ENCODE results near the gene RABGEF1.
A peak's percentile ranks its signal among the peaks of the same experiment; 100 is the strongest.
"Not testable (repeated sequence)": the region's sequence is repeated elsewhere in the genome, so short reads cannot be mapped to it uniquely, and the experiment has no call there.

Gene RABGEF1

GRCh38 chr7:66817208-66817795 is 76.8 kb downstream of the RABGEF1 start:
- DNase-seq, result not testable (repeated sequence)

DNA sequence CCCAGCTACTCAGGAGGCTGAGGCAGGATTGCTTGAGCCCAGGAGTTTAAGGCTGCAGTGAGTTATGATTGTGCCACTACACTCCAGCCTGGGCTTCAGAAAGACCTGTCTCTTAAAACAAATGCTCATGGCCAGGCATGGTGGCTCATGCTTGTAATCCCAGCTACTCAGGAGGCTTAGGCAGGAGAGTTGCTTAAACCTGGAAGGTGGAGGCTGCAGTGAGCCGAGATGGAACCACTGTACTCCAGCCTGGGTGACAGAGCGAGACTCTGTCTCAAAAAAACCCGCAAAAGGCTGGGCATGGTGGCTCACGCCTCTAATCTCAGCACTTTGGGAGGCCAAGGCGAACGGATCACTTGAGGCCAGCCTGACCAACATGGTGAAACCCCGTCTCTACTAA is 77.4 kb downstream of the RABGEF1 start:
- DNase-seq, result not testable (repeated sequence)

DNA sequence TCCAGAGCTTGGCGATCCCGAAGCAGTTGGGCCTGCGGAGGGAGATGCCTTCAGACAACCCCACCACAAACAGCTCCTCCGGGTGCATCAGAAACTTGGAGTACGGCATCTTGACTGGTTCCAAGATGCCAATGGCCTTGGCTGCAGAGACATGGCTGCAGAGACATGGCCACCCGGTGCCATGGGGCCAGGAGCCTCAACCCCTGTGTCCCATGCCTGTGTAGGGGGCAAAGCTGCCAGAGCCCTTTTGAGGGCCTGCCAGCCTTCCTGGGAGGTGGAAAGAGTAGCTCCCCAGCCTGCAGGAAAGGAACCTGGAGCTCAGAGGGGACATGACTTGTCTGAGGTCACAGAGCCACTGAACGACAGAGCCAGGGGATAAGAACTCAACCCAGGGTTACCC is 83.5 kb downstream of the RABGEF1 start:
- DNase-seq, result no peak

DNA sequence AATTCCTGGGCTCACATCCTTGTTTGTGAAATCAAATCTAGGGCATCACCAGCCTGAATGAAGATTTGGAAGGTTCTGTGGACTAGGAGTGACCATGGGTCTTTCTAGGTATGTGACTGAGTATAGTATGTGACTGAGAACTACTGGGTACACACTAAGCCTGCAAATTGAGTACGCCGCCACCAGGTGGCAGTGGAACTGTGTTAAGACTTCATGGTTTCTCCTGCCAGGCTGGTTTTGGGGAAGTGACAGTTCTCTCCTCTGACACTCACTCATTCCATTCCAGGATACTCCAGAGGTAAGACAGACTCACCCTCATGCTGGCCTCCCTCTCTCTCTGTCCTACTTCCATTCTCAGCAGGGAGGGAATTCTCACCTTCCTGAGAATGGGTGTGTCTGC is 85.0 kb downstream of the RABGEF1 start:
- DNase-seq, result peak; percentile 63 to 70

- DNase-seq, result no peak
These were observed 86.1 kb downstream of the RABGEF1 start for GRCh38 chr7:66826649-66827048.

GRCh38 chr7:66830976-66831375 is 90.4 kb downstream of the RABGEF1 start:
- not testable (repeated sequence) for DNase-seq

DNA sequence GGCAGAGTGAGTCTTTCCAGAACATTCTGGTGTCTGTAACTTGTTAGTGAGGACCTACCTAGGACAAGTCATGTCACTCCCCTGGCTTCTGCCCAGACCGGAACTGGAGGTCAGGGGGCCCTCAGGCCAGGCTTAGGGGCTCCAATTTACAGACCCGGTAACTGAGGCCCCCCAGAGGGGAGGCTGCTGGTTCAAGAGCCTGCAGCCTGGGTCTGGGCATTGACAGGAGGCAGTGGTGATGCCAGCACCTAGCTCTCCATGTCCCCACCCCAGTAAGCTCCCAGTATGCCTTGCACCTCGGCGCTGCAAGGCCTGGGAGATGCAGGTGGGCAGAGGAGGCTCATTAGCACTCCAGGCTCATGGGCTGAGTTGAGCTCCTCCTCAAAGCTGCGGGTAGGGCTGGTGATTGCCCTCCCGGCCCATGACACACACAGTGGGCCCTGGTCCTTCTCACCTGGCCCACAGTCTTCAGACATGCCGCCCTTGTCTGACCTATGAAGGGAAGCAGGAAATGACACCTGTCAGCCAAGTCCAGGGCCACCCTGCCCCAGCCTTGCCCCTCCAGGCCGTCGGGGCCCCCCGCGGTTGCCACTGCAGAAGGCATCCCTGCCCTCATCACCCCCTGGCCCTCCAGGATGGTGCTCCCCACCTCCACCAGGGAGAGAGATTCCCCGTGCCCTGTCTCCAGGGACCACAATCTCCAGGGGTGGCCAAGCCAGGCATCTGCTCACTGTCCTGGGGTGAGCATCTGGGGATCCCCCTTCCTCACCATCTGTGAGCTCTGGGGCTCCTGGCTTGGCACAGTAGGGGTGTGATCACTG is 92.2 kb downstream of the RABGEF1 start:
- no peak for DNase-seq

- peak; percentile 51 to 58 for DNase-seq
These were observed 96.5 kb downstream of the RABGEF1 start for GRCh38 chr7:66837007-66837406.

DNA sequence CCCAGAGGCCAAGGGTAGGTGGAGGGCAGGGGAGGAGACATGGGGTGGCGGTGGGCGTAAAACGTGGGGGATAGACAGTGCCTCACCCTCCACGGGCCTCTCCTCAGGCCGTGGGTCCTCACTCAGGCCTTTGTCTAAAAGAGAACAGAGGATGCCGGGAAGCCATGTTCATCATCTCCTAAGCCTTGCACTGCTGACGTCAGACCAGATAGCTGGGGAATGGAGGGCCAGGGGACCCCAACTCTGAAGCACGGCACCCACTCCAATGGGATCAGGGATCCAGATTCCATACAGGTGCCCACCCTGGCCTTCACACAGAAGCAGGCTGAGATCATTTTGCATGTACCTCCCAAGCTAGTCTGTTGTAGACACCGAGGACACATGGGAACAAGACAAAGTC is 97.1 kb downstream of the RABGEF1 start:
- DNase-seq, result no peak

DNA sequence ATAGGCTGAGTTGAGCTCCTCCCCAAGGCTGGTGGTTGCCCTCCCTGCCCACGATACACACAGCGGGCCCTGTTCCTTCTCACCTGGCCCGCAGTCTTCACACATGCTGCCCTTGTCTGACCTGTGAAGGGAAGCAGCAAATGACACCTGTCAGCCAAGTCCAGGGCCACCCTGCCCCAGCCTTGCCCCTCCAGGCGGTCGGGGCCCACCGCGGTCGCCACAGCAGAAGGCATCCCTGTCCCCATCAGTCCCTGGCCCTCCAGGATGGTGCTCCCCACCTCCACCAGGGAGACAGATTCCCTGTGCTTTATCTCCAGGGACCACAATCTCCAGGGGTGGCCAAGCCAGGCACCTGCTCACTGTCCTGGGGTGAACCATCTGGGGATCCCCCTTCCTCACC is 99.3 kb downstream of the RABGEF1 start:
- DNase-seq, result no peak

- no peak for DNase-seq
These were observed 99.8 kb downstream of the RABGEF1 start for GRCh38 chr7:66840316-66840715.

DNA sequence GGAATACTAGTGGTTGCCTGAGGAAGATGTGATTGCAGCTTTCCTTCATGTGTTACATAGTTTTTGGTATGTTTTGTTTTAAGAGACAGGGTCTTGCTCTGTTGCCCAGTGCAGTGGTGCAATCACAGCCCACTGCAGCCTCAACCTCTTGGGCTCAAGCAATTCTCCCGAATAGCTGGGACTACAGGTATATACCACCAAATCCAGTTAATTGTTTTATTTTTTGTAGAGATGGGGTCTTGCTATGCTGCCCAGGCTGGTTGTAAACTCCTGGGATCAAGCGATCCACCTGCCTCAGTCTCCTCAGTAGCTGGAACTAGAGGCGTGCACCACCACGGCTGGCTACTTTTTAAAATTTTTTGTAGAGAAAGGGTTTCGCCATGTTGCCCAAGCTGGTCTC is 101.4 kb downstream of the RABGEF1 start:
- no peak for DNase-seq

GRCh38 chr7:66843492-66843891 is 103.0 kb downstream of the RABGEF1 start:
- not testable (repeated sequence) for DNase-seq

DNA sequence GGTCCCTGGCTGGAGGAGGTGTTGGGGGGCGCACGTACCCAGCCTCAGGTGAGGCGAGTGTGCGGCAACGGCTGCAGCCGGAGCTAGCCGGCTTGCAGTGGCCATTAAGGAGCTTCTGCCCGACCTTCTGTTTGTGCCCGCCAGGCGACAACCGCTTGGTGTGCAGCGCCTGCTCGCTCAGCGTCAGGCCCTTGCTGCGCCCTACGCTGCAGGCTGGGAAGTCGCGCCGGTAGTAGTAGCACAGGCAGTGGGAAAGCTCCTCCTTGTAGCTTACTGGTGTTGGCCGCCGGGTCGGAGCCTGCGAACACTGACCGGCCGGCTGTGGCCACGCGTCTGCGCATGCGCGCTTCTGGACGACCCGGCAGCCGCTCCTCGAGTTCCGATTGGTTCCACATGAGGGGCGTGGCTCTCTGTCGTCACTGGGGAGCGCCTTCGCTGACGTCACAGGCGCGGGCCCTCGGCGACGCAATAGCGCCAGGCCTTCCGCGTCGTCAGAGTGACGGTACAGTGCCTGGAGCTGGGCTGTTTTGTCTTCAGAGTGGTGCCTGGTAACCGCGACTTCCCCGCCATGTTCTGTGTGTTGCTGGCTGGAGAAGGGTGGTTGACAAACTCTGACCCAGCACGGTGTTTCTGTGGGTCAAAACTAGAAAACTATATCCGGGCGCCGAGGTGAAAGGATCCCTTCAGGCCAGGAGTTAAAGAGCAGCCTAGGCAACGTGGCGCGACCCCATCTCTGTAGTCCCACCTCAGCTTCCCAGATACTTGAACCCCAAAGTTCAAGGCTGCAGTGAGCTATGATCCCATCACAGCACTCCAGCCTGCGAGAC is 104.2 kb downstream of the RABGEF1 start:
- peak; percentile 86 to 90 for DNase-seq

DNA sequence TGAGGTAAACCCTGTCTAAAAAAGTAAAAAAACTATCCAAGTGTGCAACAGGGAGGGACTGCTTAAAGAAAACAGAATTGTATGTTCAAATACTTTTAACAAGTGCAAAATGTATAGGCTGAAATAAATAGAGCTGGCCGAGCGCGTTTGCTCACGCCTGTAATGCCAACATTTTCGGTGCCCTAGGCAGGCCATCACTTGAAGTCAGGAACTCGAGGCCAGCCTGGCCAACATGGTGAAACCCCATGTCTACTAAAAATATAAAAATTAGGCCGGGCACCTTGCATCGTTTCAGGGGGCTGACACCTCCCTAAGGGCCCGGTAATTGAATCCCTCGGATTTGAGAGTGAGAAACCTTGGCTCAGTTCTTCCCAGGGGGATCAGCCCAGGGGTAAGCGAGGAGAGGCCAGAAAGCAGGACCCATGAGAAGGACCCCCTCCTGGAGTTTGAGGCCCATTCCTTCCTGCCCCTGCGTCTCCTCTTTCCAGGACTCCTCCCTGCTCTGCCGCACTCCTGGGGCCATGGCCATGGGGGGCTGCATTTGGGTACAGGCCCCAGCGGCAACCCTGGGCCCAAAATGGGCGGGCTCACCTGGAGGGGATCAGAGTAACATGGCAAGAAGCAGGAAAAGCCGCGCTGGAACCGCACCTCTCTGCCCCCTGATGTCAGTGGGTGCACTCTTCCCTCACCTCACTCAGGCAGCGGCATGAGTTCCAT is 105.0 kb downstream of the RABGEF1 start:
- no peak for DNase-seq

DNA sequence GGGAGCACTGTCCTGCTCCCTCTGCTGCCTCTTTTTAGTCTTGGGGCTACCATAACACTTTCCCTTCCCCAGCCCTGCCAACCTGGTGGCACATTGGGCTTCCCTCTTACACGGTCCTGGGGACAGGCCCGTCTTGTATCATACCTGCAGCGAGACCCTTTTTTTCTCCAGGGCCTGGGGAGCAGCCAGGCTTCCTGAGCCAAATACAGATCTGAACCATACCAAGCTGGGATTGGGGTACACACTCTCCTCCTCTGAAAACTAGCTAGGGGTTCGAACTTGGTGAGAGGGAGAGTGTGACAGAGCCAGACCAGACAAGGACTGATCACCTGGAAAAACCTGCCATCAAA is 105.5 kb downstream of the RABGEF1 start:
- DNase-seq, result not testable (repeated sequence)

DNA sequence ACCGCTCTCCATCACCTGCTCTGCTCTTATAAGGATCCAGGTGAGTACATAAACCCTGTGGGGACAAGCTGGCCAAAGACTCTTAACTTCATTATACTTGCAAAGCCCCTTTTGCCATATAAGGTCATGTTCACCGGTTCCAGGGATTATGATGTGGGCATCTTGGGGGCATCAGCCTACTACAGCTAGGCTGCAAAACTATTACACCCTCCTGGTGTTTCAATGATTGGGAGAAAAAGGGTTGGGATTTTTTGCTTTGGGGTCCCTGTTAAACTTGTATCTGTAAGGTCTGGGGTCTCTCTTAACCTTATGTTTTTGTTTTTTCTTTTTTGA is 107.0 kb downstream of the RABGEF1 start:
- DNase-seq, result not testable (repeated sequence)

- DNase-seq, result peak; percentile 79 to 87
These were observed 107.6 kb downstream of the RABGEF1 start for GRCh38 chr7:66847879-66848790.

DNA sequence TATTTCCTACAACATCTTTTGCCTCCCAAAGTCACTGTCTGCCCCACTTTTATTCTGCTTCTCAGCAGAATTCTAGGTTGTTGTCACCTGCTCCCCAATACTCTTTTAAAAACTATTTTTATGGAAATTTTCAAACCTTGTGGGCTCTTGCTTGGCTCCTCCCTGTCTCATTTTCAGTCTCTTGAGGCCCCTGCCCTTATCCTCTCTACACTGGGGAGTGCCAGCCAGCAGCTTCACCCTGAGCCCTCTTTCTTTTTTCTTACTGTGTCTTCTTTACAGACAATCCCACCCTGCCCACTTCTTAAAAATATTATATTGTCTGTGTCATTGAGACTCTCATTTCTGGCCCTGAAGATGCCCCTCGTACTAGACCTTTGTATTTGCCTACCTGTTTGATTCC is 118.8 kb downstream of the RABGEF1 start:
- DNase-seq, result no peak

- no peak for DNase-seq
These were observed 119.5 kb downstream of the RABGEF1 start for GRCh38 chr7:66859794-66860645.

- DNase-seq, result no peak
These were observed 120.2 kb downstream of the RABGEF1 start for GRCh38 chr7:66860767-66861166.
